Breast epithelium (tissue), 3 donors: ENCODE data around the gene PHB1.
"Not testable (repeated sequence)": the region's sequence is repeated elsewhere in the genome, so short reads cannot be mapped to it uniquely, and the experiment has no call there.

Experiments
- CTCF ChIP-seq, 3 donors: fragments of 450-650 bp; IDR thresholded peaks; one replicate each; pipeline ENCODE4 v1.5.1; 2016 to 2017; ENCODE audit warnings: antibody characterized with exemption in 3 of 3, mild to moderate bottlenecking in 3 of 3, moderate library complexity in 3 of 3
- POLR2AphosphoS5 ChIP-seq, 3 donors: sonication (generic); formaldehyde crosslinking; IDR thresholded peaks; one replicate each; pipeline ENCODE4 v1.6.1; 2017; ENCODE audit warnings: antibody characterized with exemption in 3 of 3

GRCh38 chr17:49418754-49419740 lies 4.4 kb upstream of the PHB1 start:
- not testable (repeated sequence) for TF ChIP-seq POLR2AphosphoS5, CTCF (IDR thresholded peaks at IDR 0.05)
